Stimulated activated CD8-positive, alpha-beta memory T cell treated with anti-CD3 and anti-CD28 coated beads, Interleukin-4, amount 100 ng/mL, for 48 hours (primary cell): Measurements from ENCODE around the gene EFCAB8.
"Not testable (repeated sequence)": the region's sequence is repeated elsewhere in the genome, so short reads cannot be mapped to it uniquely, and the experiment has no call there.

Experiments
- DNase-seq: peaks from one replicate; pipeline ENCODE4 v3.0.0-alpha.2; 2020

EFCAB8 gene

GRCh38 chr20:32960849-32961731, 102.4 kb downstream of the EFCAB8 start:
- DNase-seq = no peak

- DNase-seq = no peak
Observed at GRCh38 chr20:32962053-32962452, 103.3 kb downstream of the EFCAB8 start.

- DNase-seq = not testable (repeated sequence)
Observed at GRCh38 chr20:32962646-32963045, 103.9 kb downstream of the EFCAB8 start.

DNA sequence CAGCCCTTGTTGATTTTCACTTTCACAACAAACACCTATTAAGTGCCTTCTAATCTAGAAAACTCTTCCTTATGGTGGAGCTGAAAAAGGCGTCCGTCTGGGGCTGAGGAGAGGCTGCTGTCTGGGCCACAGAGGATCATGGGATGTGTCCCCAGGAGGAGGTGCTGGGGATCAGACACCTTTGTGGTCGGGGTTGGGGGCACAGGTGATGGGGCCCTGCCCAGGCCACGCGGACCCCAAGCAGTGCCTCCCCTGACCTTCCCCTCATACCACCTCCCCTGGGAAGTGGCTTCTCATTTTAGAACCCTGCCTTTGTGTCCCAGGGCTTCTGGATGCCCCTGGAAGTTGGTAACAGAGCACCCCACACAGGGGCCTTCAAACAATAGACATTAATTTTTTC, 104.5 kb downstream of the EFCAB8 start:
- DNase-seq = no peak

DNA sequence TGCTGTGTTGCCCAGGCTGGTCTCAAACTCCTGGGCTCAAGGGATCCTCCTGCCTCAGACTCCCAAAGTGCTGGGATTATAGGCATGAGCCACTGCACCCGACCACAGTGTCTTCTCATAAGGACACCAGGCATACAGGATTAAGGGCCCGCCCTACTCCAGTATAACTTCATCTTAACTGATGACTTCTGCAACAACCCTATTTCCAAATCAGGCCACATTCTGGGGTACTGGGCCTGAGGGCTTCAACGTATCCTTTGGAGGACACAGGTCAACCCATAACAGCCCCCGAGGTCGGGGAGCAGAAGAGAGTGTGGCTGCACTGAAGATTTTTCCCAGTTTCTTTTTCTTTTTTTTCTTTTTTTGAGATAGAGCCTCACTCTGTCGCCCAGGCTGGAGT, 105.9 kb downstream of the EFCAB8 start:
- peak; percentile 20 for DNase-seq

- no peak for DNase-seq
Observed at GRCh38 chr20:32965115-32965514, 106.4 kb downstream of the EFCAB8 start.

GRCh38 chr20:32965581-32966373, 107.1 kb downstream of the EFCAB8 start:
- DNase-seq = peak; percentile 35

DNA sequence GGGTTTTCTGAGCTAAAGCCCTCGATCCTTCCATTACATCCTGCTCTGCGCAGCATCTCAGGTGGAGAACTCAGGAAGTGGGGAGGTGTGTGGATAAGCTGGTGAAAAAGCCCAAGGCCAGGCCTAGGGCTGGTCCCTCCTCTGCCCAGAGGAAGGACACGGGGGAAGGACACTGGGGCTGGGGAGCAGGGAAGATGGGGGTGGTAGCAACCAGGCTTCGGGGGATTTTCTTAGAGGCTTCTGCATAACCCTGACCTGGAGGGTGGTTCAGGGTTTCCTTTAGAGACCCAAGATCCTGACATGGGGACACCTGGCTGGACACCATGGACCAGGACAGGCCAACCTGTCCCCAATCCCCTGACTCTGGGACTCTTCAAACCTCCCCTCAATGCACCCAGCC, 107.7 kb downstream of the EFCAB8 start:
- DNase-seq = no peak

DNA sequence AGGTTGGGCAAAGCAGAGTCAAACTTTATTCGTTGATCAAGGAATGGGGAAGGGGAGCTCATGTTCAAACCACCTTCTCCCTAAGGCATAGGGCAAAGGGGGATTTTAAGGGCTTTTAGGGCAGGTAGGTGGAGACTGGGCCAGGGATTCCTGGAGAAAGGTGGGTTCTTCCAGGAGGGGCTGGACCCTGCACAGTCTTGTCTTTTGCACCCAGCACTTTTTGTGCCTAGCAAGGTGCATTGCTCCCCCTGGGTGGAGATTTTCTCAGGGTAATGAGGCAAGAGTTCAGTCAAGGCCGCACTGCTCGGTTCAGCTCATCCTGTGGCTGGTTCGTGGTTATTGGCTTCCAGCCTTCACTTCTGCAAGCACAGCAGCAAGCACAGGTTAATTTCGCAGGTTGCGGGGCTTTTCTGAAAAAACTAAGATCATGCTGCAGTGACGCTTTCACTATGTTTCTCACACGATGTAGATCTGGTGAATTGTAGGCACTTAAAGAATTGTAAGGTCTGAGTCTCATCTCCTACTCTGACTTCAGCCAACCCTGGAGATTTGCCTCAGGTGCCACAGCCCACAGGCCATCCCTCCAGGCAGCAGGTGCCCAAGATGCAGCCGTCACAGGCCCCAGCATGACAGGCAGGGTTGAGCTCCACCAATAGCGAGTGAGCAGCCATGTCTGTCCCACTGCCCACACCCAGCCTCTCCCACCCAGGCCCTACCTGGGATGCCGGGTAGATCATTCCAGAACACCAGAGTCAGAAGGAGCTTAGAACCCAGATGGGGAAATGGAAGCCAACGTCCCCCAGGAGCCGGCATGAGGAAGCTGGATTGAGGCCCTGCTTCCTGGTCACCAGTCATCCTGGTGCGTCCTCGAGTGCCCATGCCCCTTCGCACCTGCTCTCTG, 108.4 kb downstream of the EFCAB8 start:
- DNase-seq = peak; percentile 71

GRCh38 chr20:32967961-32968457, 109.3 kb downstream of the EFCAB8 start:
- DNase-seq = peak; percentile 62

- peak; percentile 68 for DNase-seq
Observed at GRCh38 chr20:32968478-32969241, 109.9 kb downstream of the EFCAB8 start.

DNA sequence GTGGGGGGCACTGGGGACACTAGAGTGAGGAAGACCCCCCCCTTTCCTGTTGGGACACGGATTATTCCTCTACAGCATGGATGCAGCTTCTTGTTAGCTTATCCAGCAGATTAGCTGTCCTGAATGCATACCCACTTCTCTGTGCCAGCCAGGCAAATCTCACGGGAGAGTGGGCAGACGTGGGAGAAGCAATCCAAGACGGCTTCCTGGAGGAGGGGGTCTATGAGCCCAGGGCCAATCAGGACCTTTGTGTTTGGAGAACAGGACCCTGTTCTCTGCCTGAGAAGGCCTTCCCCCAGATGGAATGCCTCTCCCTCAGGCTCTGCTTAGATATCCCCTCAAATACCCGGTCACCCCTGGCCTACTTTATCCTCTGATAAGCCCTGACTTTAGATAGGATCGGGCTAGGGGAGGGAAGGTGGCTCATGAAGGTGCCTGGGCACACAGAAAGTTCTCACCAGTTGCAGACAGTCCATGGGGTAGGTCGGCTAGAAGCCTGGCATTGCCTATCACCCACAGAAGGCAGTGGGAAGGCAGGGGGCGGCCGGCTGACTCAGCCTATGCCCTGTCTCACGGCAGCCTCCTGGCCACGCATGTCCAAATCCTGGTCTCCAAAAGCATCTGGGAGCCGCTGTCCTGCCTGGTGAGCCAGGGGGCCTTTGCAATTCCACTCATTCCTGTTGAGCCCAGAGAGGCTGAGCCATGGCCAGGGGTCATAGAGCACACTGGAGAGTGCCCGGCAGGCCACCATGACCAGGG, 110.8 kb downstream of the EFCAB8 start:
- DNase-seq = peak; percentile 33

DNA sequence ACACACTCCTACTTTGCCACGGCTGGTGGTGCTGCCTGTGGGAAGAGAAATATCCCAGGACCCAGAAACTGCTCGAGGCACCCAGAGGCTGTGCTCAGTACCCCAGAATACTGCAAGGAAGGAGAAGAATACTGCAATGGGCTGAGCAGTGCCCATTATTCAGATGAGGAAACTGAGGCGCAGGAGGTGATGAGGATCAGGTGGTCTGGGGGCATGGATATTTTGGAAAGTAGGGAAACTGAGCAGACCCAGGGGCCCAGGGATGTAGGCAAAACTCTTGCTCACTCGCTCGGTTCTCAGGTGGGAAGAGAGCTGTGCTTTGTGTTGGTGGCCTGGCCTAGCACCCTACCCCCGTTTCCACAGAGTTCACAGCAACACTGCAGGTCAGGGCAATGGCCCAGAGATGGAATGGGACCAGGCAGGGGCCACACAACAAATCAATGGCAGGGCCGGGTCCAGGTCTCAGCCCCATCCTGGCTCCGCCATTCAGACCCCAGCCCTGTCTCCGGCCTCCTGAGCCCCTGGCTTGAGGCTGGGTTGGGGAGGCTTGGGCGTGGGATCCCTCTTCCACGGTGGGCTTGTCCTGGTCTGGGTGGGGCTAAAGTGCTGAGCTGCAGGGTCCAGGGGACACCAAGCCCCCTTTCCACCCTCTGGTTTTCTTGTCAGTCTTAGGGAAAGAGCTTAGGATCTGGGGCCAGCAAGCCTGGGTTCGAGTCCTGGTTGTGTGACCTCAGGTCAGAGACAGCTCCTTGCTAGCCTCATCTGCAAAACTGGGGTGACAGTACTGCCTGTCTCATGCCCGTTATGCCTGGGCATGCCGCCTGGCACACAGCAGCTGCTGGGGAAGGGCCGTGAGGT, 111.6 kb downstream of the EFCAB8 start:
- peak; percentile 30 for DNase-seq

- peak; percentile 44 for DNase-seq
Observed at GRCh38 chr20:32970973-32971300, 112.2 kb downstream of the EFCAB8 start.

DNA sequence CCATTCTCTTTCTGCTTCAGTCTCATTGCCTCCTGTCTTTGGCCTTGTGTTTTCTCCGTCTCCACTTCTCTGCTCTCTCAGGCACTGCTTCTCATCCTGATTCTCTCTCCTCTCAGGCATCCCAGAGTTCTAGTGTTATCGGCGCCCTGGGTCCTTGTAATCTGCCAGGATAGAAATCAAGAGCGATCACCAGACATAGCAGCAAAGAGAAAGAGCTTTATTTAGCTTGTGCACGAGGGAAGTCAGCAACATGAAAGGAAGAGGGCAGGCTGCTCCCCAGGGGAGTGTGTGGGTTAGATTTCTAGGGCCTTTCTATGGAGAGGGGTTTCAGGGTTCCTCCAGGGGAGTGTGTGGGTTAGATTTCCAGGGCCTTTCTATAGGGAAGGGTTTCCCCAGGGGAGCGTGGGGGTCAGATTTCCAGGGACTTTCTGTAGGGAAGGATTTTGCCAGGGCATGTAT, 113.0 kb downstream of the EFCAB8 start:
- peak; percentile 43 for DNase-seq

- DNase-seq = peak; percentile 81
Observed at GRCh38 chr20:32972181-32973076, 113.7 kb downstream of the EFCAB8 start.

DNA sequence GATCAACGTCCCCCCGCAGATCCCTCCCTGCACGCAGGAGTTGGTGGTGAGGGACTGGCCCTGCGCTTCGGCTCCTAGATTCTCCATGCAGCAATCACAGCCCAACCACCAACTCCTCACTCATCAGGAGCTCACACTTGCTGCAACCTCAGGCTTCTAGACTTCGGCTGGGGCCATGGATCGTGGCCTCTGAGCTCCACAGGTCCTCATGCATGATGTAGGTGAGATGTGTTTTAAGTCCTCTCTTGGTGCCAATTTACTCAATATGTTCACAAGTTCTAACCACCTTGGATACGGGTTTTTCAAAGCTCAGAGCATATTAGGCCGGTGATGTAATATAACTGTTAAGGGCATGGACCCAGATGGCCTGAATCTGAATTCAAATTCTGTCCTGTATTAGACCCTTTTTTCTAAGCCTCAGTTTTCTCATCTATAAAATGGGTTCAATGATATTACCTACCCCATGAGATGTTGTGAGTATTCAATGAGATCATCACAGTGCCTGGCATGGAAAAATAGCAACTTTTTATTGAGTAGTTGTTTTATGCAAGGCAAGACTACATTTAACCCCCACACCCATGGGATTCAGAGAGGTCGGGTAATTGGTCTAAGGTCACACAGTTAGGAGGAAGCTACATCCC, 114.5 kb downstream of the EFCAB8 start:
- peak; percentile 23 for DNase-seq
